Esophagus (tissue), 2 donors: ENCODE measurements around the gene POLE. TPM values are rescaled to one million over a fixed set of nuclear protein-coding genes. Genes with fewer than 3 reads are reported as not detected.

Experiments used
- H3K27ac ChIP-seq, 2 donors: one replicate each; pipeline ENCODE4 v1.5.1; 2013; ENCODE audit warnings: low read depth in 2 of 2, mild to moderate bottlenecking in 2 of 2, inconsistent platforms in 1 of 2, low read length in 1 of 2, moderate library complexity in 1 of 2
- H3K27me3 ChIP-seq, 2 donors: one replicate each; pipeline ENCODE4 v1.6.1; 2013; ENCODE audit warnings: low read length in 2 of 2, control low read depth in 1 of 2, mild to moderate bottlenecking in 1 of 2; ENCODE audit not compliant: insufficient read depth in 2 of 2, control insufficient read depth in 1 of 2
- H3K36me3 ChIP-seq, 2 donors: one replicate each; pipeline ENCODE4 v1.6.1; 2013; ENCODE audit warnings: low read length in 1 of 2; ENCODE audit not compliant: control insufficient read depth in 2 of 2, insufficient read depth in 2 of 2
- H3K4me1 ChIP-seq, 2 donors: one replicate each; pipeline ENCODE4 v1.6.1; 2013; ENCODE audit warnings: low read length in 1 of 2; ENCODE audit not compliant: control insufficient read depth in 2 of 2, insufficient read depth in 2 of 2
- H3K4me3 ChIP-seq, 2 donors: one replicate each; pipeline ENCODE4 v1.5.1; 2013; ENCODE audit warnings: low read length in 2 of 2, mild to moderate bottlenecking in 2 of 2, low read depth in 1 of 2, moderate library complexity in 1 of 2
- H3K9me3 ChIP-seq, 2 donors: one replicate each; pipeline ENCODE4 v1.6.1; 2013; ENCODE audit warnings: mild to moderate bottlenecking in 2 of 2, low read depth in 1 of 2, low read length in 1 of 2, moderate library complexity in 1 of 2; ENCODE audit not compliant: control insufficient read depth in 2 of 2, insufficient read depth in 1 of 2
- WGBS, 2 donors: extraction: QIAGEN DNeasy Blood & Tissue Kit; methylation state at CpG; one replicate each; pipeline ENCODE4 v1.1.7; 2013; 5-methylcytosine and 5-hydroxymethylcytosine counted together
- polyA plus RNA-seq, 2 donors: library from polyadenylated mRNA; stranded (reverse); fragments of 200-250 nt; gene quantifications; one replicate each; pipeline ENCODE4 v1.2.3, GENCODE V29; 2013
- donor health status: healthy with polysubstance abuse.
- donor health status: Bipolar disorder and iron deficiency.

POLE gene
- polyA plus RNA-seq, 2 donors = 16.7 to 41.2 TPM

GRCh38 chr12:132614029-132614428 is 73.1 kb downstream of the POLE start:
- WGBS, 2 donors = 78 to 80% methylated on average over 5 of the region's 5 CpGs

GRCh38 chr12:132611620-132612019 is 75.5 kb downstream of the POLE start:
- 94 to 96% methylated on average over 10 of the region's 10 CpGs for WGBS, 2 donors
- Histone ChIP-seq H3K27me3 (peaks cover 2 to 6% of the 10 kb centered on the region in 2 donors), H3K27ac (no peak overlapping the region), H3K4me3 (no peak overlapping the region), H3K9me3 (peaks cover 0 to 12% of the 10 kb centered on the region in 2 donors), H3K4me1 (peaks cover 0 to 2% of the 10 kb centered on the region in 2 donors), H3K36me3 (no peaks in the 10 kb centered on the region)

More at GRCh38 chr12:132614029-132614428, 73.1 kb downstream of the POLE start:
- Histone ChIP-seq H3K4me1 (peaks cover 2 to 4% of the 10 kb centered on the region in 2 donors), H3K4me3 (no peak overlapping the region), H3K27me3 (peaks cover 3 to 10% of the 10 kb centered on the region in 2 donors), H3K36me3 (no peaks in the 10 kb centered on the region), H3K9me3 (peaks cover 0 to 17% of the 10 kb centered on the region in 2 donors), H3K27ac (no peak overlapping the region)

- peaks cover 0 to 9% of the 10 kb centered on the region in 2 donors for H3K9me3 ChIP-seq
- H3K36me3 ChIP-seq = no peaks in the 10 kb centered on the region
- no peak overlapping the region for H3K4me3 ChIP-seq
- H3K27ac ChIP-seq = no peak overlapping the region
- WGBS, 2 donors = 80% methylated on average over 33 of the region's 33 CpGs
- H3K27me3 ChIP-seq = peaks cover 2 to 6% of the 10 kb centered on the region in 2 donors
- H3K4me1 ChIP-seq = peaks cover 0 to 2% of the 10 kb centered on the region in 2 donors
These were observed 76.1 kb downstream of the POLE start for GRCh38 chr12:132610866-132611602.

- H3K27ac ChIP-seq = no peak within 1 kb of the TSS
- H3K27me3 ChIP-seq = peaks cover 2 to 4% of the 10 kb centered on the region in 2 donors
- H3K4me1 ChIP-seq = peaks cover 0 to 2% of the 10 kb centered on the region in 2 donors
- WGBS, 2 donors = 33% methylated on average over 31 to 35 of the region's 35 CpGs
- no peaks in the 10 kb centered on the region for H3K36me3 ChIP-seq
- H3K4me3 ChIP-seq = no peak within 1 kb of the TSS
- peaks cover 0 to 6% of the 10 kb centered on the region in 2 donors for H3K9me3 ChIP-seq
These were observed 76.9 kb downstream of the POLE start, which contains the start of gene LRCOL1 for GRCh38 chr12:132610051-132610759. Gene LRCOL1 (minus strand): TSS chr12:132610582. CDS start chr12:132606251, 4,331 bp downstream.

GRCh38 chr12:132608231-132609171 is 78.6 kb downstream of the POLE start:
- H3K27me3 ChIP-seq = peaks cover 4 to 7% of the 10 kb centered on the region in 2 donors
- no peak overlapping the region for H3K4me3 ChIP-seq
- WGBS, 2 donors = 45 to 47% methylated on average over 25 of the region's 25 CpGs
- peaks cover 0 to 11% of the 10 kb centered on the region in 2 donors for H3K4me1 ChIP-seq
- H3K27ac ChIP-seq = no peak overlapping the region
- H3K36me3 ChIP-seq = no peaks in the 10 kb centered on the region
- peaks cover 0 to 6% of the 10 kb centered on the region in 2 donors for H3K9me3 ChIP-seq

- 82 to 86% methylated on average over 19 of the region's 19 CpGs for WGBS, 2 donors
- no peak overlapping the region for H3K4me3 ChIP-seq
- H3K9me3 ChIP-seq = peaks cover 0 to 6% of the 10 kb centered on the region in 2 donors
- peaks cover 8 to 9% of the 10 kb centered on the region in 2 donors for H3K27me3 ChIP-seq
- peaks cover 0 to 15% of the 10 kb centered on the region in 2 donors for H3K4me1 ChIP-seq
- H3K36me3 ChIP-seq = no peaks in the 10 kb centered on the region
- no peak overlapping the region for H3K27ac ChIP-seq
These were observed 80.2 kb downstream of the POLE start for GRCh38 chr12:132606927-132607326.

- Histone ChIP-seq H3K9me3 (peaks cover 0 to 3% of the 10 kb centered on the region in 2 donors), H3K27ac (no peak overlapping the region), H3K4me1 (peaks cover 0 to 15% of the 10 kb centered on the region in 2 donors), H3K27me3 (peaks cover 8 to 9% of the 10 kb centered on the region in 2 donors), H3K4me3 (no peak overlapping the region), H3K36me3 (no peaks in the 10 kb centered on the region)
- WGBS, 2 donors = 61 to 68% methylated on average over 16 of the region's 16 CpGs
These were observed 80.7 kb downstream of the POLE start for GRCh38 chr12:132606466-132606865.

- Histone ChIP-seq H3K9me3 (no peaks in the 10 kb centered on the region), H3K27me3 (peaks cover 8 to 9% of the 10 kb centered on the region in 2 donors), H3K4me3 (no peak overlapping the region), H3K27ac (no peak overlapping the region), H3K4me1 (peaks cover under 1 to 15% of the 10 kb centered on the region in 2 donors), H3K36me3 (no peaks in the 10 kb centered on the region)
- 82 to 83% methylated on average over 18 of the region's 18 CpGs for WGBS, 2 donors
These were observed 81.2 kb downstream of the POLE start for GRCh38 chr12:132605892-132606291.
